GM19023 (cell line): ENCODE measurements around the gene PDCL2.
"Not testable (repeated sequence)": the region's sequence is repeated elsewhere in the genome, so short reads cannot be mapped to it uniquely, and the experiment has no call there.

Experiments
- ATAC-seq: cut with Tn5 transposase; IDR thresholded peaks from one replicate; pipeline ENCODE4 v1.9.1; 2021; ENCODE audit warnings: mild to moderate bottlenecking, moderate library complexity; ENCODE audit not compliant: unreplicated experiment

The PDCL2 gene

GRCh38 chr4:55592014-55592413 is at the start of gene PDCL2:
Gene PDCL2 (minus strand): TSS chr4:55592245. CDS start chr4:55592109, 136 bp downstream.
- no peak for ATAC-seq

GRCh38 chr4:55637272-55637820 is 45.3 kb upstream of the PDCL2 start:
- no peak for ATAC-seq

- ATAC-seq, result no peak
Measured at GRCh38 chr4:55636656-55636999, 44.6 kb upstream of the PDCL2 start.

- ATAC-seq, result peak; percentile 83
Measured at GRCh38 chr4:55635741-55636655, 44.0 kb upstream of the PDCL2 start, which contains the start of gene NMU. Gene NMU (minus strand): TSS chr4:55636298. CDS start chr4:55636192, 106 bp downstream.

GRCh38 chr4:55635282-55635681 is 43.2 kb upstream of the PDCL2 start:
- ATAC-seq, result no peak

- ATAC-seq, result no peak
Measured at GRCh38 chr4:55634417-55635128, 42.5 kb upstream of the PDCL2 start.

GRCh38 chr4:55633903-55634302 is 41.9 kb upstream of the PDCL2 start:
- ATAC-seq, result no peak

- ATAC-seq, result no peak
Measured at GRCh38 chr4:55625835-55626234, 33.8 kb upstream of the PDCL2 start.

GRCh38 chr4:55624063-55624462 is 32.0 kb upstream of the PDCL2 start:
- ATAC-seq, result not testable (repeated sequence)

- ATAC-seq, result no peak
Measured at GRCh38 chr4:55618546-55619143, 26.6 kb upstream of the PDCL2 start.

GRCh38 chr4:55617587-55618197 is 25.6 kb upstream of the PDCL2 start:
- peak; percentile 77 for ATAC-seq

- ATAC-seq, result no peak
Measured at GRCh38 chr4:55615008-55615407, 23.0 kb upstream of the PDCL2 start.

GRCh38 chr4:55613621-55614020 is 21.6 kb upstream of the PDCL2 start:
- ATAC-seq, result no peak

- ATAC-seq, result no peak
Measured at GRCh38 chr4:55612341-55612740, 20.3 kb upstream of the PDCL2 start.

- no peak for ATAC-seq
Measured at GRCh38 chr4:55611358-55612059, 19.5 kb upstream of the PDCL2 start.

GRCh38 chr4:55610381-55610780 is 18.3 kb upstream of the PDCL2 start:
- ATAC-seq, result no peak

- ATAC-seq, result no peak
Measured at GRCh38 chr4:55609393-55609866, 17.4 kb upstream of the PDCL2 start.

- ATAC-seq, result no peak
Measured at GRCh38 chr4:55608591-55608990, 16.5 kb upstream of the PDCL2 start.

GRCh38 chr4:55604996-55605395 is 13.0 kb upstream of the PDCL2 start:
- no peak for ATAC-seq

GRCh38 chr4:55600640-55601039 is 8.6 kb upstream of the PDCL2 start:
- no peak for ATAC-seq
